GM18517 (cell line): ENCODE data around the gene FLVCR1.
A peak's percentile ranks its signal among the peaks of the same experiment; 100 is the strongest.
"Not testable (repeated sequence)": the region's sequence is repeated elsewhere in the genome, so short reads cannot be mapped to it uniquely, and the experiment has no call there.

Experiments
- ATAC-seq: cut with Tn5 transposase; IDR thresholded peaks from one replicate; pipeline ENCODE4 v1.9.1; 2021; ENCODE audit warnings: mild to moderate bottlenecking, moderate library complexity; ENCODE audit not compliant: unreplicated experiment

The FLVCR1 gene

GRCh38 chr1:212857992-212858460 lies at the start of gene FLVCR1:
Gene FLVCR1 (plus strand): TSS chr1:212858275. CDS start chr1:212858453, 178 bp downstream.
- peak; percentile 78 for ATAC-seq

GRCh38 chr1:212814537-212815334 lies 43.3 kb upstream of the FLVCR1 start:
- no peak for ATAC-seq

GRCh38 chr1:212816567-212817278 lies 41.4 kb upstream of the FLVCR1 start:
- no peak for ATAC-seq

- ATAC-seq = peak; percentile 59
Observed at GRCh38 chr1:212819726-212820125, 38.3 kb upstream of the FLVCR1 start.

GRCh38 chr1:212820969-212821368 lies 37.1 kb upstream of the FLVCR1 start:
- ATAC-seq = no peak

- no peak for ATAC-seq
Observed at GRCh38 chr1:212822956-212823355, 35.1 kb upstream of the FLVCR1 start.

- ATAC-seq = no peak
Observed at GRCh38 chr1:212824201-212824600, 33.9 kb upstream of the FLVCR1 start.

GRCh38 chr1:212825798-212826452 lies 32.1 kb upstream of the FLVCR1 start:
- no peak for ATAC-seq

- no peak for ATAC-seq
Observed at GRCh38 chr1:212827171-212827776, 30.8 kb upstream of the FLVCR1 start.

- ATAC-seq = no peak
Observed at GRCh38 chr1:212827831-212828278, 30.2 kb upstream of the FLVCR1 start.

GRCh38 chr1:212828395-212828794 lies 29.7 kb upstream of the FLVCR1 start:
- ATAC-seq = no peak

GRCh38 chr1:212833211-212834207 lies 24.6 kb upstream of the FLVCR1 start:
- ATAC-seq = peak; percentile 69

GRCh38 chr1:212838145-212838544 lies 19.9 kb upstream of the FLVCR1 start:
- ATAC-seq = no peak

- not testable (repeated sequence) for ATAC-seq
Observed at GRCh38 chr1:212844521-212844920, 13.6 kb upstream of the FLVCR1 start.

- ATAC-seq = no peak
Observed at GRCh38 chr1:212847549-212847948, 10.5 kb upstream of the FLVCR1 start, which contains the start of gene SPATA45. Gene SPATA45 (minus strand): TSS chr1:212847649. CDS start chr1:212836149, 11,500 bp downstream.

GRCh38 chr1:212852105-212852688 lies 5.9 kb upstream of the FLVCR1 start:
- no peak for ATAC-seq

- no peak for ATAC-seq
Observed at GRCh38 chr1:212853658-212854057, 4.4 kb upstream of the FLVCR1 start.

GRCh38 chr1:212856755-212857154 lies 1.3 kb upstream of the FLVCR1 start:
- no peak for ATAC-seq
